Measurements from ENCODE around the gene LRRC40.
"Not testable (repeated sequence)": the region's sequence is repeated elsewhere in the genome, so short reads cannot be mapped to it uniquely, and the experiment has no call there.

LRRC40 gene

GRCh38 chr1:70222716-70223235 is 17.4 kb upstream of the LRRC40 start:
- peaks cover 14% of the 10 kb centered on the region for H3K4me1 ChIP-seq (ENCODE audit: control insufficient read depth, insufficient read depth, low read length)
- H3K9me3 ChIP-seq (ENCODE audit: control insufficient read depth, low read length), result no peaks in the 10 kb centered on the region
- no peaks in the 10 kb centered on the region for H3K27me3 ChIP-seq (ENCODE audit: control insufficient read depth, insufficient read depth, low read length, poor library complexity, severe bottlenecking)
- peak overlapping the region; percentile 80 for H3K4me3 ChIP-seq (ENCODE audit: insufficient read depth, low read depth, low read length)
- H3K27ac ChIP-seq (ENCODE audit: insufficient read depth, low read depth, low read length, poor library complexity, severe bottlenecking), result no peak overlapping the region
- peaks cover 10% of the 10 kb centered on the region for H3K36me3 ChIP-seq (ENCODE audit: control insufficient read depth, insufficient read depth, low read length)
- WGBS, 2 experiments, result 77% methylated on average over 2 of the region's 3 CpGs; no CpG with 5 or more reads in 1 of the 2 experiments

GRCh38 chr1:70221238-70222121 is 16.1 kb upstream of the LRRC40 start, which contains the start of gene SRSF11:
Gene SRSF11, plus strand, starts transcription at chr1:70221380. Its CDS starts 257 bp downstream, at chr1:70221637.
- peak within 1 kb of the TSS; percentile 97 for H3K27ac ChIP-seq (ENCODE audit: insufficient read depth, low read depth, low read length, poor library complexity, severe bottlenecking)
- H3K9me3 ChIP-seq (ENCODE audit: control insufficient read depth, low read length), result no peaks in the 10 kb centered on the region
- H3K4me3 ChIP-seq (ENCODE audit: insufficient read depth, low read depth, low read length), result peak within 1 kb of the TSS; percentile 80
- no peaks in the 10 kb centered on the region for H3K27me3 ChIP-seq (ENCODE audit: control insufficient read depth, insufficient read depth, low read length, poor library complexity, severe bottlenecking)
- peaks cover 5% of the 10 kb centered on the region for H3K36me3 ChIP-seq (ENCODE audit: control insufficient read depth, insufficient read depth, low read length)
- WGBS, 2 experiments, result 0 to 1% methylated on average over 74 of the region's 74 CpGs
- peaks cover 14% of the 10 kb centered on the region for H3K4me1 ChIP-seq (ENCODE audit: control insufficient read depth, insufficient read depth, low read length)

- H3K9me3 ChIP-seq (ENCODE audit: control insufficient read depth, low read length), result no peaks in the 10 kb centered on the region
- peaks cover 14% of the 10 kb centered on the region for H3K4me1 ChIP-seq (ENCODE audit: control insufficient read depth, insufficient read depth, low read length)
- no peaks in the 10 kb centered on the region for H3K27me3 ChIP-seq (ENCODE audit: control insufficient read depth, insufficient read depth, low read length, poor library complexity, severe bottlenecking)
- peak overlapping the region; percentile 97 for H3K27ac ChIP-seq (ENCODE audit: insufficient read depth, low read depth, low read length, poor library complexity, severe bottlenecking)
- WGBS, 2 experiments, result 65 to 68% methylated on average over 16 of the region's 17 CpGs
- peaks cover 5% of the 10 kb centered on the region for H3K36me3 ChIP-seq (ENCODE audit: control insufficient read depth, insufficient read depth, low read length)
- peak overlapping the region; percentile 80 for H3K4me3 ChIP-seq (ENCODE audit: insufficient read depth, low read depth, low read length)
These were observed 15.3 kb upstream of the LRRC40 start for GRCh38 chr1:70220517-70221237.

GRCh38 chr1:70220015-70220414 is 14.6 kb upstream of the LRRC40 start:
- Histone ChIP-seq H3K9me3 (ENCODE audit: control insufficient read depth, low read length) (no peaks in the 10 kb centered on the region), H3K4me1 (ENCODE audit: control insufficient read depth, insufficient read depth, low read length) (peaks cover 14% of the 10 kb centered on the region), H3K4me3 (ENCODE audit: insufficient read depth, low read depth, low read length) (no peak overlapping the region), H3K36me3 (ENCODE audit: control insufficient read depth, insufficient read depth, low read length) (peaks cover 5% of the 10 kb centered on the region), H3K27me3 (ENCODE audit: control insufficient read depth, insufficient read depth, low read length, poor library complexity, severe bottlenecking) (no peaks in the 10 kb centered on the region), H3K27ac (ENCODE audit: insufficient read depth, low read depth, low read length, poor library complexity, severe bottlenecking) (no peak overlapping the region)
- WGBS, 2 experiments, result 95 to 99% methylated on average over 2 of the region's 2 CpGs

- no peaks in the 10 kb centered on the region for H3K36me3 ChIP-seq (ENCODE audit: control insufficient read depth, insufficient read depth, low read length)
These were observed 6.2 kb upstream of the LRRC40 start for GRCh38 chr1:70211541-70211940.

GRCh38 chr1:70210820-70211219 is 5.4 kb upstream of the LRRC40 start:
- Histone ChIP-seq H3K9me3 (ENCODE audit: control insufficient read depth, low read length) (no peaks in the 10 kb centered on the region), H3K36me3 (ENCODE audit: control insufficient read depth, insufficient read depth, low read length) (no peaks in the 10 kb centered on the region), H3K27me3 (ENCODE audit: control insufficient read depth, insufficient read depth, low read length, poor library complexity, severe bottlenecking) (no peaks in the 10 kb centered on the region), H3K4me1 (ENCODE audit: control insufficient read depth, insufficient read depth, low read length) (no peaks in the 10 kb centered on the region), H3K27ac (ENCODE audit: insufficient read depth, low read depth, low read length, poor library complexity, severe bottlenecking) (no peak overlapping the region), H3K4me3 (ENCODE audit: insufficient read depth, low read depth, low read length) (no peak overlapping the region)
- WGBS, 2 experiments, result 100% methylated on average over 1 of the region's 1 CpG; no CpG with 5 or more reads in 1 of the 2 experiments

More at GRCh38 chr1:70211541-70211940, 6.2 kb upstream of the LRRC40 start:
- H3K4me1 ChIP-seq (ENCODE audit: control insufficient read depth, insufficient read depth, low read length), result no peaks in the 10 kb centered on the region
- no peak overlapping the region for H3K27ac ChIP-seq (ENCODE audit: insufficient read depth, low read depth, low read length, poor library complexity, severe bottlenecking)
- no peak overlapping the region for H3K4me3 ChIP-seq (ENCODE audit: insufficient read depth, low read depth, low read length)
- no peaks in the 10 kb centered on the region for H3K9me3 ChIP-seq (ENCODE audit: control insufficient read depth, low read length)
- no peaks in the 10 kb centered on the region for H3K27me3 ChIP-seq (ENCODE audit: control insufficient read depth, insufficient read depth, low read length, poor library complexity, severe bottlenecking)

GRCh38 chr1:70208292-70208691 is 2.9 kb upstream of the LRRC40 start:
- no peak overlapping the region for H3K4me3 ChIP-seq (ENCODE audit: insufficient read depth, low read depth, low read length)
- no peaks in the 10 kb centered on the region for H3K27me3 ChIP-seq (ENCODE audit: control insufficient read depth, insufficient read depth, low read length, poor library complexity, severe bottlenecking)
- H3K9me3 ChIP-seq (ENCODE audit: control insufficient read depth, low read length), result no peaks in the 10 kb centered on the region
- no peak overlapping the region for H3K27ac ChIP-seq (ENCODE audit: insufficient read depth, low read depth, low read length, poor library complexity, severe bottlenecking)
- WGBS, 2 experiments, result 90 to 98% methylated on average over 7 of the region's 7 CpGs
- peaks cover 8% of the 10 kb centered on the region for H3K4me1 ChIP-seq (ENCODE audit: control insufficient read depth, insufficient read depth, low read length)
- H3K36me3 ChIP-seq (ENCODE audit: control insufficient read depth, insufficient read depth, low read length), result no peaks in the 10 kb centered on the region

- no peaks in the 10 kb centered on the region for H3K36me3 ChIP-seq (ENCODE audit: control insufficient read depth, insufficient read depth, low read length)
- no peak overlapping the region for H3K27ac ChIP-seq (ENCODE audit: insufficient read depth, low read depth, low read length, poor library complexity, severe bottlenecking)
- H3K4me3 ChIP-seq (ENCODE audit: insufficient read depth, low read depth, low read length), result no peak overlapping the region
- no peaks in the 10 kb centered on the region for H3K9me3 ChIP-seq (ENCODE audit: control insufficient read depth, low read length)
- peaks cover 8% of the 10 kb centered on the region for H3K4me1 ChIP-seq (ENCODE audit: control insufficient read depth, insufficient read depth, low read length)
- no peaks in the 10 kb centered on the region for H3K27me3 ChIP-seq (ENCODE audit: control insufficient read depth, insufficient read depth, low read length, poor library complexity, severe bottlenecking)
- 92% methylated on average over 4 of the region's 4 CpGs for WGBS, 2 experiments
These were observed 2.1 kb upstream of the LRRC40 start for GRCh38 chr1:70207492-70207891.

GRCh38 chr1:70206833-70207232 is 1.5 kb upstream of the LRRC40 start:
- not testable (repeated sequence) for H3K27me3 ChIP-seq (ENCODE audit: control insufficient read depth, insufficient read depth, low read length, poor library complexity, severe bottlenecking); H3K4me1 ChIP-seq (ENCODE audit: control insufficient read depth, insufficient read depth, low read length); H3K36me3 ChIP-seq (ENCODE audit: control insufficient read depth, insufficient read depth, low read length); H3K9me3 ChIP-seq (ENCODE audit: control insufficient read depth, low read length); H3K27ac ChIP-seq (ENCODE audit: insufficient read depth, low read depth, low read length, poor library complexity, severe bottlenecking)
- WGBS, 2 experiments, result 92 to 94% methylated on average over 17 of the region's 17 CpGs
- H3K4me3 ChIP-seq (ENCODE audit: insufficient read depth, low read depth, low read length), result peak overlapping the region; percentile 98

GRCh38 chr1:70205071-70205433 is 327 bp downstream of the LRRC40 start:
- H3K9me3 ChIP-seq (ENCODE audit: control insufficient read depth, low read length), result no peaks in the 10 kb centered on the region
- 0 to 1% methylated on average over 11 of the region's 11 CpGs for WGBS, 2 experiments
- H3K27me3 ChIP-seq (ENCODE audit: control insufficient read depth, insufficient read depth, low read length, poor library complexity, severe bottlenecking), result no peaks in the 10 kb centered on the region
- peak overlapping the region; percentile 44 for H3K27ac ChIP-seq (ENCODE audit: insufficient read depth, low read depth, low read length, poor library complexity, severe bottlenecking)
- H3K4me3 ChIP-seq (ENCODE audit: insufficient read depth, low read depth, low read length), result peak overlapping the region; percentile 98
- no peaks in the 10 kb centered on the region for H3K36me3 ChIP-seq (ENCODE audit: control insufficient read depth, insufficient read depth, low read length)
- H3K4me1 ChIP-seq (ENCODE audit: control insufficient read depth, insufficient read depth, low read length), result peaks cover 8% of the 10 kb centered on the region

Measured in ectodermal cell (in vitro differentiated cells).